GM12872 (cell line): ENCODE measurements around the gene TRAF3.

Experiments used
- CTCF ChIP-seq: IDR thresholded peaks from 3 replicates; pipeline ENCODE4 v1.5.1; 2011; ENCODE audit warnings: low read depth, mild to moderate bottlenecking, low read length, moderate library complexity; ENCODE audit not compliant: insufficient read depth

TRAF3 gene

GRCh38 chr14:102796661-102797190, 19.5 kb downstream of the TRAF3 start:
- TF ChIP-seq CTCF = no peak

- TF ChIP-seq CTCF = no peak
These were observed 21.7 kb downstream of the TRAF3 start for GRCh38 chr14:102798926-102799325.

GRCh38 chr14:102799684-102800562, 22.7 kb downstream of the TRAF3 start:
- no peak for TF ChIP-seq CTCF

- TF ChIP-seq CTCF = no peak
These were observed 25.7 kb downstream of the TRAF3 start for GRCh38 chr14:102802834-102803523.

- TF ChIP-seq CTCF = no peak
These were observed 27.6 kb downstream of the TRAF3 start for GRCh38 chr14:102804858-102805257.

GRCh38 chr14:102805371-102805891, 28.2 kb downstream of the TRAF3 start:
- no peak; the same call in 2 of the 3 replicates for TF ChIP-seq CTCF

- TF ChIP-seq CTCF = peak; percentile 22; the same call in 1 of the 3 replicates
These were observed 28.7 kb downstream of the TRAF3 start for GRCh38 chr14:102805941-102806340.
